PC-9 (cell line): ENCODE measurements around the gene SCAMP1. TPM values are rescaled to one million over a fixed set of nuclear protein-coding genes. Genes with fewer than 3 reads are reported as not detected.

Experiments
- BruUV-seq: library from RNA; stranded (reverse); fragments of 400-500 nt; replicated peaks from 2 replicates; lab custom pipeline; 2021; lab: Mats Ljungman, UMichigan
- CTCF ChIA-PET: fragments of 300-600 bp; sonication (Branson Sonifier 250); formaldehyde crosslinking; loops from one replicate; lab custom pipeline; 2022; ENCODE audit warnings: antibody characterized with exemption; lab: Charles Lee
- POLR2A ChIA-PET: fragments of 300-600 bp; sonication (Branson Sonifier 250); formaldehyde crosslinking; loops from one replicate; lab custom pipeline; 2022; ENCODE audit warnings: antibody characterized with exemption; ENCODE audit not compliant: unreplicated experiment; lab: Charles Lee
- DNase-seq, 2 experiments: peaks; one replicate each; pipeline versions ENCODE4 v3.0.0 to v3.0.0-alpha.2; 2015 to 2022; ENCODE audit warnings: mixed read lengths in 1 of 2
- H2AFZ ChIP-seq: fragments of 200-600 bp; sonication (generic); 2 replicates; pipeline ENCODE4 v1.8.1; 2017; ENCODE audit warnings: antibody characterized with exemption
- H3F3A ChIP-seq: fragments of 200-600 bp; sonication (generic); 2 replicates; pipeline ENCODE4 v1.8.1; 2017; ENCODE audit warnings: antibody characterized with exemption, mild to moderate bottlenecking, low read depth; ENCODE audit not compliant: insufficient read depth
- H3K27ac ChIP-seq: fragments of 200-600 bp; sonication (generic); 2 replicates; pipeline ENCODE4 v1.6.1; 2016; ENCODE audit warnings: mixed run types
- H3K27me3 ChIP-seq: fragments of 200-600 bp; sonication (generic); 2 replicates; pipeline ENCODE4 v1.6.1; 2016; ENCODE audit warnings: low read depth, mixed run types; ENCODE audit not compliant: insufficient read depth
- H3K36me3 ChIP-seq: fragments of 200-600 bp; sonication (generic); 2 replicates; pipeline ENCODE4 v1.6.1; 2016; ENCODE audit warnings: low read depth, mixed run types
- H3K4me1 ChIP-seq: fragments of 200-600 bp; sonication (generic); replicated peaks from 2 replicates; pipeline ENCODE4 v1.6.1; 2016; ENCODE audit warnings: mixed run types; ENCODE audit not compliant: insufficient read depth
- H3K4me2 ChIP-seq: fragments of 200-600 bp; sonication (generic); 2 replicates; pipeline ENCODE4 v1.6.1; 2017; ENCODE audit warnings: mixed run types
- H3K4me3 ChIP-seq: fragments of 200-600 bp; sonication (generic); 2 replicates; pipeline ENCODE4 v1.6.1; 2016; ENCODE audit warnings: mixed run types
- H3K79me2 ChIP-seq: fragments of 200-600 bp; sonication (generic); 2 replicates; pipeline ENCODE4 v1.6.1; 2017; ENCODE audit warnings: low read depth, mixed run types
- H3K9me2 ChIP-seq: fragments of 200-600 bp; sonication (generic); 2 replicates; pipeline ENCODE4 v1.8.1; 2017; ENCODE audit warnings: mild to moderate bottlenecking; ENCODE audit not compliant: insufficient read depth
- H3K9me3 ChIP-seq: fragments of 200-600 bp; sonication (generic); 2 replicates; pipeline ENCODE4 v1.8.1; 2016; ENCODE audit warnings: low read depth; ENCODE audit not compliant: insufficient read depth
- H4K20me1 ChIP-seq: fragments of 200-600 bp; sonication (generic); 2 replicates; pipeline ENCODE4 v1.8.1; 2017; ENCODE audit not compliant: insufficient read depth
- EZH2 ChIP-seq: fragments of 200-600 bp; sonication (generic); IDR thresholded peaks from 2 replicates; pipeline ENCODE4 v1.8.0; 2017; ENCODE audit warnings: antibody characterized with exemption, low read depth
- intact Hi-C: fragments of 100-400 bp; cut with micrococcal nuclease; formaldehyde crosslinking; loops from one replicate; pipeline ENCODE4 v1.10.0; 2022; ENCODE audit not compliant: unreplicated experiment
- total RNA-seq: library from RNA; stranded (reverse); gene quantifications from 2 replicates; pipeline ENCODE4 v1.2.3, GENCODE V29; 2021
- TF ChIP-seq, protein P1 (sequence below): fragments of 200-600 bp; sonication (generic); conservative IDR thresholded peaks from 2 replicates; pipeline ENCODE4 v1.6.1; 2017; ENCODE audit warnings: mixed run types, antibody characterized with exemption, mild to moderate bottlenecking, moderate library complexity

The SCAMP1 gene
- total RNA-seq, 1 experiment from 2014 or later: 38.7 TPM

DNA sequence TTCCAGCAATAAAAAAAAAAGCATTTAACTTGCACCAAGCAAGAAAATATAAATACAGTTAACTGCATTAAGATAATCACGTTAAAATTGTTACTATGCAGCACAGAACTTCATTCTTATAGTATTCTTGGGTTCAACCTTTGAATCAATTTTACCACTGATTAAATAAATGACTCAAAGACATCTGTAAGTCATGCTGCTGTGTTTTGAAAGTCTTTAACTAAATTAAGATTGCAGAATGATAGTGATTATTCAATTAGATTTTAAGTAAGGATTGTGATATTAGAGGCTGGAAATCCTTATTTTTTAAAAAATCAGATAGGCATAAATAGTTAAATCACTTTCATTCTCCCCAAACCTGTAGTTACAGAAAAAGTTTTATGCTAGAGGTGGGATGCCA is 116.4 kb downstream of the SCAMP1 start:
- POLR2A ChIA-PET: no interaction called here
- no peak overlapping the region for H3K27ac ChIP-seq
- intact Hi-C loops: no loop called here
- CTCF ChIA-PET: interaction anchor here (0.6 to 0.9 kb wide), 2 partner anchors 9 to 53 kb away, joined by 3 to 5 read pairs; no protein-coding TSS in a partner anchor
- H3K27me3 ChIP-seq: no peaks in the 10 kb centered on the region
- no peak overlapping the region for H2AFZ ChIP-seq
- H3K36me3 ChIP-seq: peaks cover 8% of the 10 kb centered on the region; the same call in 1 of the 2 replicates
- no TSS peak for BruUV-seq
- no peak for DNase-seq
- no peaks in the 10 kb centered on the region for H3F3A ChIP-seq
- H3K9me3 ChIP-seq: no peaks in the 10 kb centered on the region
- H3K4me3 ChIP-seq: no peak overlapping the region
- H3K79me2 ChIP-seq: no peaks in the 10 kb centered on the region
- H3K4me1 ChIP-seq: no peaks in the 10 kb centered on the region
- TF ChIP-seq EZH2: no peak
- TF ChIP-seq, protein P1, sequence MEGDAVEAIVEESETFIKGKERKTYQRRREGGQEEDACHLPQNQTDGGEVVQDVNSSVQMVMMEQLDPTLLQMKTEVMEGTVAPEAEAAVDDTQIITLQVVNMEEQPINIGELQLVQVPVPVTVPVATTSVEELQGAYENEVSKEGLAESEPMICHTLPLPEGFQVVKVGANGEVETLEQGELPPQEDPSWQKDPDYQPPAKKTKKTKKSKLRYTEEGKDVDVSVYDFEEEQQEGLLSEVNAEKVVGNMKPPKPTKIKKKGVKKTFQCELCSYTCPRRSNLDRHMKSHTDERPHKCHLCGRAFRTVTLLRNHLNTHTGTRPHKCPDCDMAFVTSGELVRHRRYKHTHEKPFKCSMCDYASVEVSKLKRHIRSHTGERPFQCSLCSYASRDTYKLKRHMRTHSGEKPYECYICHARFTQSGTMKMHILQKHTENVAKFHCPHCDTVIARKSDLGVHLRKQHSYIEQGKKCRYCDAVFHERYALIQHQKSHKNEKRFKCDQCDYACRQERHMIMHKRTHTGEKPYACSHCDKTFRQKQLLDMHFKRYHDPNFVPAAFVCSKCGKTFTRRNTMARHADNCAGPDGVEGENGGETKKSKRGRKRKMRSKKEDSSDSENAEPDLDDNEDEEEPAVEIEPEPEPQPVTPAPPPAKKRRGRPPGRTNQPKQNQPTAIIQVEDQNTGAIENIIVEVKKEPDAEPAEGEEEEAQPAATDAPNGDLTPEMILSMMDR: no peak
- H3K9me2 ChIP-seq: no peaks in the 10 kb centered on the region
- H4K20me1 ChIP-seq: no peaks in the 10 kb centered on the region
- no peak overlapping the region for H3K4me2 ChIP-seq

DNA sequence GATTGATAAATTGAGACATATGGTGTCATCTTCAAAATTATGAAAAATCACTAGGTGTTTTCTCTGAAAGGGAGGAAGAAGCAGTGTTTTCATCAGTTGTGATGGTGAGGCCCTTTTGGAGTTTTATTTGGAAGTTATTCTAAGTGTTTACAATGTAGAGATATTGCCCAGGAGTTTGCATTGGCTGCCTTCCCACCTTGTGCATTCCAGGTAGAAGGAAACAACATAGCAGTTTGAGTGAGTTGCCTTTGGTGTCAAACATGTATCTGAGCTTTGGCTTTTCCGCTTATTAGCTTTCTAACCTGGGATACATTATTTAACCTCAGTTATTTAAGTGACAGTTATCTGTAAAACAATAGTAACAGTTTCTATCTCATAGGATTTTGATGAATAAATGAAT is 122.5 kb downstream of the SCAMP1 start:
- DNase-seq: no peak
- intact Hi-C loops: no loop called here
- Histone ChIP-seq H3K9me3 (no peaks in the 10 kb centered on the region), H3K9me2 (no peaks in the 10 kb centered on the region), H3K4me3 (no peak overlapping the region), H3K4me1 (no peaks in the 10 kb centered on the region), H3K27ac (no peak overlapping the region), H2AFZ (no peak overlapping the region), H3K4me2 (no peak overlapping the region), H3K79me2 (no peaks in the 10 kb centered on the region), H4K20me1 (no peaks in the 10 kb centered on the region), H3F3A (no peaks in the 10 kb centered on the region), H3K27me3 (no peaks in the 10 kb centered on the region), H3K36me3 (0 out of 2 replicates have a peak, but pooled peaks cover 6% of the 10 kb centered on the region)
- ChIA-PET CTCF (no interaction called here), POLR2A (interaction anchor here (0.5 kb wide), 1 partner anchor 1790 kb away, joined by 3 read pairs; no protein-coding TSS in a partner anchor)
- TF ChIP-seq, protein P1: no peak
- TF ChIP-seq EZH2: no peak
- BruUV-seq: no TSS peak

DNA sequence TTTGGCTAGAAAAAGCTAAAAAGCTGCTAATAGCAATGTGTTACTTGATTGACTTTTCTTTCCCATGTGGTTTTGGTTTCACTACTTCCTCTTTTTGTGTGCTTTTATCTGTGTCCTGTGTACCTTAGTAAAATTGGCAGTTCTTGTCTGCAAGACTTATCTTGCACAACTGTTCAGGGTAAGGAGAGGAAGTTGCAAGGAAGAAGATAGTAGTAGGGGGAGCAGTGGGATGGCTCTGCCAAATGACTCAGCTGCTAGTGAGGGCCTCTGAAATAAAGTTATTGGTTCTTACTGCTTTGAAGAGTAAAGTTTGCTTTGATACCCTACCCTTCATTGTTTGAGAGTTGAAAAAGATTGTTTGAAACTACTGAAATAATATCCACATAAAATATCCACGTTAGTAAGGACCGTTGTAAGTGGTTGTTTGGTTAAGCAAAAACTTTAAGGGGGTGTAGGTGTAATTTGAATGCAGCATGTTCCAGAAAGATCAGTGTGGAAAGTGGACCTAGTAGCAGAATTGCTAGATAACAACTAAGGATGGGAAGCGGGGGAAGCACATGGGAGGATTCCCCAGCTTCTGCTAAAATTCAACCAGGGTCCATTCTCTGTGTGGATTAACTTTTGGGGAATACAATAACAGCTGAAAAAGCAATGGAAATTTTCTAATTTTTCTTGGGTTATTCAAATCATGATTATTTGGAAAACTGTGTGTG is 123.5 kb downstream of the SCAMP1 start:
- intact Hi-C loops: no loop called here
- H3K27ac ChIP-seq: no peak overlapping the region
- no peak for DNase-seq
- H3K4me1 ChIP-seq: no peaks in the 10 kb centered on the region
- ChIA-PET CTCF (no interaction called here), POLR2A (no interaction called here)
- H4K20me1 ChIP-seq: no peaks in the 10 kb centered on the region
- H3F3A ChIP-seq: no peaks in the 10 kb centered on the region; the same call in none of the 2 replicates
- BruUV-seq: no TSS peak
- no peaks in the 10 kb centered on the region for H3K9me2 ChIP-seq
- H3K4me3 ChIP-seq: no peak overlapping the region
- no peak overlapping the region for H2AFZ ChIP-seq
- TF ChIP-seq, protein P1: no peak
- no peak for TF ChIP-seq EZH2
- no peak overlapping the region for H3K4me2 ChIP-seq
- no peaks in the 10 kb centered on the region for H3K27me3 ChIP-seq
- no peaks in the 10 kb centered on the region for H3K79me2 ChIP-seq
- H3K9me3 ChIP-seq: no peaks in the 10 kb centered on the region
- 0 out of 2 replicates have a peak, but pooled peaks cover 16% of the 10 kb centered on the region for H3K36me3 ChIP-seq
